Right lobe of liver (tissue), 6 donors: Measurements from ENCODE around the gene RNF25. TPM values are rescaled to one million over a fixed set of nuclear protein-coding genes. Genes with fewer than 3 reads are reported as not detected.

ENCODE experiments used
- ATAC-seq, 4 donors: fragments of 200-7000 bp; cut with Tn5 transposase; one replicate each; pipeline ENCODE4 v1.9.1; 2020; ENCODE audit warnings: mild to moderate bottlenecking in 4 of 4, moderate library complexity in 4 of 4
- DNase-seq, 3 donors: peaks; one replicate each; pipeline ENCODE4 v3.0.0-alpha.2; 2020
- H3K27ac ChIP-seq, 3 donors: fragments of 200-600 bp; one replicate each; pipeline ENCODE4 v1.8.0; 2022
- H3K27me3 ChIP-seq, 2 donors: fragments of 200-600 bp; one replicate each; pipeline ENCODE4 v1.8.0; 2022
- H3K36me3 ChIP-seq, 4 donors: fragments of 200-600 bp; sonication (generic) in 1 of 4; one replicate each; pipeline versions ENCODE4 v1.5.1 to v1.8.0; 2017 to 2022; ENCODE audit warnings: control low read depth in 1 of 4
- H3K4me1 ChIP-seq, 4 donors: fragments of 200-600 bp; sonication (generic) in 1 of 4; one replicate each; pipeline versions ENCODE4 v1.5.1 to v1.8.0; 2017 to 2022; ENCODE audit warnings: control low read depth in 1 of 4
- H3K4me3 ChIP-seq, 3 donors: fragments of 200-600 bp; one replicate each; pipeline ENCODE4 v1.8.0; 2022
- H3K9me3 ChIP-seq, 4 donors: fragments of 200-600 bp; sonication (generic) in 1 of 4; one replicate each; pipeline versions ENCODE4 v1.5.1 to v1.8.0; 2017 to 2022; ENCODE audit warnings: control low read depth in 1 of 4
- POLR2A ChIP-seq: fragments of 450-650 bp; IDR thresholded peaks from one replicate; pipeline ENCODE4 v1.6.1; 2017; ENCODE audit warnings: antibody characterized with exemption, mild to moderate bottlenecking
- WGBS: methylation state at CpG from one replicate; pipeline ENCODE4 v1.1.6; 2018; ENCODE audit warnings: low coverage, low lambda C conversion rate; ENCODE audit not compliant: insufficient coverage; ENCODE audit errors: missing lambda C conversion rate; 5-methylcytosine and 5-hydroxymethylcytosine counted together
- intact Hi-C, 2 donors: fragments of 100-400 bp; cut with DNase I; formaldehyde crosslinking; loops; one replicate each; pipeline versions ENCODE4 v1.11.2 to v1.14.1; 2022
- long read RNA-seq: library from polyadenylated mRNA; unstranded; transcript quantifications from one replicate; pipeline ENCODE4 v2.0.0, GENCODE V29; 2019
- total RNA-seq, 6 experiments: library from RNA; depleted of rRNA in 2 of 6; stranded (reverse); fragments of >200 nt in 2 of 6; fragmentation: NEBNext Ultra II Directional in 3 of 6; extraction: Animal tissue kit (Norgen Biotek cat#: 25700) in 3 of 6; gene quantifications; one replicate each; pipeline versions ENCODE4 v1.1.0 to v1.2.4, GENCODE V29; 2016 to 2023
- TF ChIP-seq, protein P1 (sequence below), 4 donors: fragments of 200-600 bp in 3 of 4; fragments of 450-650 bp in 1 of 4; IDR thresholded peaks; one replicate each; pipeline versions ENCODE4 v1.5.1 to v1.8.0; 2016 to 2022; ENCODE audit warnings: antibody characterized with exemption in 4 of 4, mild to moderate bottlenecking in 2 of 4
- donor health status: DM: no; HTN: yes; CAD: no.
- donor health status: DM: no; HTN: no; CAD: no.
- donor health status: DM: no; HTN: no; CAD: no.
- donor health status: DM: no; HTN: yes; CAD: no.
- donor health status: DM: no; HTN: yes; CAD: no.

Gene RNF25, protein sequence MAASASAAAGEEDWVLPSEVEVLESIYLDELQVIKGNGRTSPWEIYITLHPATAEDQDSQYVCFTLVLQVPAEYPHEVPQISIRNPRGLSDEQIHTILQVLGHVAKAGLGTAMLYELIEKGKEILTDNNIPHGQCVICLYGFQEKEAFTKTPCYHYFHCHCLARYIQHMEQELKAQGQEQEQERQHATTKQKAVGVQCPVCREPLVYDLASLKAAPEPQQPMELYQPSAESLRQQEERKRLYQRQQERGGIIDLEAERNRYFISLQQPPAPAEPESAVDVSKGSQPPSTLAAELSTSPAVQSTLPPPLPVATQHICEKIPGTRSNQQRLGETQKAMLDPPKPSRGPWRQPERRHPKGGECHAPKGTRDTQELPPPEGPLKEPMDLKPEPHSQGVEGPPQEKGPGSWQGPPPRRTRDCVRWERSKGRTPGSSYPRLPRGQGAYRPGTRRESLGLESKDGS
- 10 to 100 TPM in 1 of 6 experiments, 1 to 10 TPM in 5; 7.7 to 11.1 (median 9.1) TPM for total RNA-seq
- long read RNA-seq, partial matches to known transcripts, result 0 of 1 reads
- long read RNA-seq, other reads (novel, unspliced or antisense), result 0 of 1 reads

DNA sequence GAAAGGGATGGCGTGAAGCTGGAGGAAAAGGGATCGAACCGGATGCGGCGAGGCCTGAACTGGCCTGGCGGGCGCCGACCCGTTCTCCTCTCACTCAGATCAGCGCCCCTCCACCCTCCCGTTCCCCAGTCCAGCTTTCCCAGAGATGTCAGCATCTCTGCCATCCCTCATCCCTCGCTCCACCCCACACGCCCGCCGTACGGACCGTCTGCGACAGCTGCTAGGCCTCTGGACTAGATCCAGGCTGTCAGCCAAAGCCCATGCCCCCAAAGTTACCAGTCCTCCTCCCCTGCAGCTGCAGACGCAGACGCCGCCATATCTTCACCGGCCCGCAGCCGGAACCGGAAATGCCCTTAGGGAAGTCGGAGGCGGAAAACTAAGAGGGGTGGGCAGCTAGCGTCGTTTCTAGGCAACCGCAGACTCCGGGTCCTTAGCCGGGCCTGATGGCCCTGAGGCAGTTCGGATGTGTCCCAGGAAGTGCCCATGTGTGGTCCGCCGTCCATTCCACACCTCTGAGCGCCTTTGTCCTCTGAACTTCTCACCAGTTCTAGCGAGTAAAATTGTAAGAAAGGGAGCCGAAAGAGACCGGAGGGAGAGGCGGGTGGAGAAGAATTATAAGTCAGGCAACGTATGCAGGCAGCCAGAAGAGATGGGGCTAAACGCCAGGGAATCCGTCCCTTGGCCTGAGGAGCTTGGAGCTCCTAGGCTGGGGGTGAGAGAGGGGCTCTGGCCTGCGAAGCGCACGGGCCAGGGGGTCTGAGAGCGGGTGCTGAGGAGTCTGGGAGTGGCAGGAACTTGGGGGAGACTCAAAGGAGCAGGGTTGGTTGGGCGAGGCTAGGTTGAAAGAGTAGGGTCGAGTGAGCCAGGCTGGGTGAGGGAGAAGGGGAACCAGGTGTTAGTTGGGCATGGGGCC is at the start of gene RNF25, which contains the start of gene STK36:
Gene RNF25, minus strand, starts transcription at position 349 of the 913 bp plus-strand sequence. Its CDS starts 32 bp downstream, at position 317.
Gene STK36, plus strand, starts transcription at position 433 of the 913 bp plus-strand sequence. CDS start 744 bp downstream, outside the sequence.
- TF ChIP-seq, protein P1, sequence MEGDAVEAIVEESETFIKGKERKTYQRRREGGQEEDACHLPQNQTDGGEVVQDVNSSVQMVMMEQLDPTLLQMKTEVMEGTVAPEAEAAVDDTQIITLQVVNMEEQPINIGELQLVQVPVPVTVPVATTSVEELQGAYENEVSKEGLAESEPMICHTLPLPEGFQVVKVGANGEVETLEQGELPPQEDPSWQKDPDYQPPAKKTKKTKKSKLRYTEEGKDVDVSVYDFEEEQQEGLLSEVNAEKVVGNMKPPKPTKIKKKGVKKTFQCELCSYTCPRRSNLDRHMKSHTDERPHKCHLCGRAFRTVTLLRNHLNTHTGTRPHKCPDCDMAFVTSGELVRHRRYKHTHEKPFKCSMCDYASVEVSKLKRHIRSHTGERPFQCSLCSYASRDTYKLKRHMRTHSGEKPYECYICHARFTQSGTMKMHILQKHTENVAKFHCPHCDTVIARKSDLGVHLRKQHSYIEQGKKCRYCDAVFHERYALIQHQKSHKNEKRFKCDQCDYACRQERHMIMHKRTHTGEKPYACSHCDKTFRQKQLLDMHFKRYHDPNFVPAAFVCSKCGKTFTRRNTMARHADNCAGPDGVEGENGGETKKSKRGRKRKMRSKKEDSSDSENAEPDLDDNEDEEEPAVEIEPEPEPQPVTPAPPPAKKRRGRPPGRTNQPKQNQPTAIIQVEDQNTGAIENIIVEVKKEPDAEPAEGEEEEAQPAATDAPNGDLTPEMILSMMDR (IDR thresholded peaks at IDR 0.05), result no peak
- peak; percentile 52 for TF ChIP-seq POLR2A
- Histone ChIP-seq H3K9me3 (no peaks in the 10 kb centered on the region), H3K4me1 (peaks cover 0 to 15% (median 4%) of the 10 kb centered on the region in 4 donors), H3K27me3 (no peaks in the 10 kb centered on the region), H3K36me3 (peaks cover 0 to 17% (median 8%) of the 10 kb centered on the region in 4 donors), H3K27ac (peak within 1 kb of the TSS; percentile 16 to 55 (median 30)), H3K4me3 (peak within 1 kb of the TSS; percentile 58 to 90 (median 75))
- intact Hi-C loops, result no loop called here
- DNase-seq, result peak; percentile 84 to 90 (median 89)
- WGBS, result under 1% methylated on average over 35 of the region's 49 CpGs
- peak; percentile 97 to 99 (median 99) for ATAC-seq

GRCh38 chr2:218721488-218721887 is 49.7 kb upstream of the RNF25 start:
- no peak for DNase-seq
- peaks cover 0 to 8% (median 0%) of the 10 kb centered on the region in 4 donors for H3K4me1 ChIP-seq
- no peak overlapping the region for H3K4me3 ChIP-seq
- no peaks in the 10 kb centered on the region for H3K36me3 ChIP-seq
- H3K27me3 ChIP-seq, result no peaks in the 10 kb centered on the region
- H3K9me3 ChIP-seq, result peaks cover 0 to 7% (median 0%) of the 10 kb centered on the region in 4 donors
- H3K27ac ChIP-seq, result no peak overlapping the region
- intact Hi-C loops, result loop anchor here in 1 of 2 donors (10.0 kb wide), 1 partner anchor 133 kb away; the partner anchor contains the start of gene WNT6
- ATAC-seq, result peak; percentile 11 to 88 (median 46)
- TF ChIP-seq, protein P1 (IDR thresholded peaks at IDR 0.05), result no peak
- TF ChIP-seq POLR2A, result no peak

DNA sequence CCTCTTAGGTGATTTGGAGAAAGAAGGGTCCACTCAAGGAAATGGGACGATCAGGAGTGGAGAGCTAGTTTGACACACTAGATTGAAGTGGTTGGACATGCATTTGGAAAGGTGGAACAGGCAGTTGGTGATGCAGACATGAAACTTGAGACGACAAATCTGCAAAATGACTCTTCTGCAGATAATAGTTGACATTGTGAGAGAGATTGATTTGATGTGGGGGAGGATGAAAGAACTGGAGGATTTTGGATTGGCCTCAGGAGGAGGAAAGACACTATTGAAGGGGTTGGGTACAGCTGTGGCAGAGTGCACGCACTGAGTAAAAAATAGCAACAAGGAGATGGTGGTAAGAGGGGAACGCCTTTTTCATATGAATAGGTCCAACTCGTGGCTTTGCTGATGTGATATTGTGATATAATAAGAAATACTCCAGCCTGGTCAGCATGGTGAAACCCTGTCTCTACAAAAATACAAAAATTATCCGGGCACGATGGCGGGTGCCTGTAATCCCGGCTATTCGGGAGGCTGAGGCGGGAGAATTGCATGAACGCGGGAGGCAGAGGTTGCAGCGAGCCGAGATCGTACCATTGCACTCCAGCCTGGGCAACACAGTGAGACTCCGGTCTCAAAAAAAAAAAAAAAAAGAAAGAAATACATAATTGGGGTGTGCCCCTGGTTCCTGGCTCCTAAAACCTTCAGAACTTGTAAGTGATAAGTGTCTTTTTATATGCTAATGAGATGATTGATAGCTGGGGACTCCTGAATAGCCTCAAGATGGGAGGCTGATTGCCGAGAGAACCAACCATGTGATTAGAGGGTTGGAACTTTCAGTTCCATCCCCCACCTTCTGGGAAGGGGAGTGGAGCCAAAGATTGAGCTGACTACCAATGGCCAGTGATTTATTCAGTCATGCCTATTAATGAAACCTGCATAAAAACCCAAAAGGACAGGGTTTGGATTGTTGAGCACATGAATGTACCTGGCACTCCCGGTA is 48.5 kb upstream of the RNF25 start:
- ATAC-seq, result no peak
- no peak for DNase-seq
- H3K36me3 ChIP-seq, result peaks cover 0 to 6% (median 0%) of the 10 kb centered on the region in 4 donors
- TF ChIP-seq, protein P1 (IDR thresholded peaks at IDR 0.05), result no peak
- no peak for TF ChIP-seq POLR2A
- H3K27me3 ChIP-seq, result no peaks in the 10 kb centered on the region
- H3K9me3 ChIP-seq, result no peaks in the 10 kb centered on the region
- peaks cover 0 to 8% (median 0%) of the 10 kb centered on the region in 4 donors for H3K4me1 ChIP-seq
- no peak overlapping the region for H3K4me3 ChIP-seq
- intact Hi-C loops, result loop anchor here in 1 of 2 donors (10.0 kb wide), 1 partner anchor 134 kb away; the partner anchor contains the start of gene WNT6
- 90% methylated on average over 14 of the region's 19 CpGs for WGBS
- H3K27ac ChIP-seq, result no peak overlapping the region
